HuH-7.5 (cell line): ENCODE data around the gene ZCCHC14.
"Not testable (repeated sequence)": the region's sequence is repeated elsewhere in the genome, so short reads cannot be mapped to it uniquely, and the experiment has no call there.

ENCODE experiments used
- DNase-seq: peaks from one replicate; pipeline ENCODE4 v3.0.0; 2011; ENCODE audit warnings: low spot score

ZCCHC14 gene

DNA sequence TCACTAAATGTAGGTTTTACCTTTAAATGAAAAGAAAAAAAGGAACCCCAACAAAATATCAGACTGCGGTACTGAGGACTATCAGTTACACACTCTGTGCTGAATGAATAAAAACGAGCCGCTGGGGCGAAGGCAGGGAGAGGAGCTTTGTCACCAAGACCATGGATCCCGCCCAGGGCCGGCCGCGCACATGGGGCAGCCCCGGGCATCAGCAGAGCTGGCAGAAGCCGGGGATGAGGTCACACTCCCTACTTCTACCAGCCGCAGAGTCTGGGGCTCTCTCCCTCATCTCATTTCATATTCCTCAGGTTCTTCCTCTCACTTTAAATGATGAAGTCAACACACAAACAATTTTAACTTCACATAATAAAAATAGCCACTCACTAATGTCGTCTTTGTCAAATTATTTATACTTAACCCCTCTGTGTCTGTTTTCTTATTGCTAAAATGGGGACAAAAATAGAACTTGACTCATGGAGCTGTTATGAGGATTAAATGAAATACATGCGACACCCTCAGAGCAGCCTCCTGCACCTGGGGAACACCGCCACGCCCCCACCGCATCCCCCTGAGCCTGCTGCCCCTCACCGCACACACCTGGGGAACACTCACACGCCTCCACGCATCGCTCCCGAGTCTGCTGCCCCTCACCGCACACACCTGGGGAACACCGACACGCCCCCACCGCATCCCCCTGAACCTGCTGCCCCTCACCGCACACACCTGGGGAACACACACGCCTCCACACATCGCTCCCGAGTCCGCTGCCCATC lies 15.4 kb downstream of the ZCCHC14 start:
- not testable (repeated sequence) for DNase-seq

DNA sequence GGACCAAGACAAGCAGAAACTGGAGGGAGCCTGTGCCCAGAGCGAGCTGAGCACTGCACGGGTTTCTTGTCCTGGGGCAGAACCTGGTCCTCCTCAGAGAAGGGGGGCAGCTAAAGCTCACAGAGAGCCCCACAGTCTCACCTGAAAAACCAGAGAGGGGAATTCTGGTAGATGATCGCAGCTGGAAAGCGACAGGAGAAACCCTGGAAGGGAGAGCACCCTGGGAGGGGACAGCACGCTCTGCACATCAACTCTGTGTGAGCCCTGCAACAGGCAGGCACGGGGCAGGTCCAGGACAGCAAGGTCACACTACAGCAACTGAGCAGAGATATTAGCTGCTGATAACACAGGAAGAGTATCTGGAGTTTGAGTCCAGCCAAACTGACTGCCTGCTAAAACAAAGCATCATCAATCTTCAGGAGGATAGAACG lies 18.2 kb downstream of the ZCCHC14 start:
- DNase-seq = peak; percentile 55

DNA sequence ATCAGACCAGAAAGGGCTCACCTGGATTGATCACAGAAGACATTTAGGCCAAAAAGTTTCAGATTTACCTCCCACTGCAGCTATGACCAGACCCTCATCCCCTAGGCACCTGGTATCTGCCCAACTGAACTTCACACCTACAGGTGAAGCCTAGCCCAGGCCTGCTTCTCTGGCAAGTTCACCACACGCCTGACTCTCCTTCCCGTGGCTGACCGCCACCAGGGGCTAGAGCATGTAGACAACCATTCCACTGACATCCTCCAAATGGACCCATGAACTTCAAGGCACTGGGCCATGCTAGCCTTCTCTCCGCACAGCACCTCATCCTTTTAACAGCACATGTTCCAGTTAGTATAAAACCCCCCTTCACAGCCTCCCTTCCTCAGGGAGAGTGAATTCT lies 18.8 kb downstream of the ZCCHC14 start:
- no peak for DNase-seq

DNA sequence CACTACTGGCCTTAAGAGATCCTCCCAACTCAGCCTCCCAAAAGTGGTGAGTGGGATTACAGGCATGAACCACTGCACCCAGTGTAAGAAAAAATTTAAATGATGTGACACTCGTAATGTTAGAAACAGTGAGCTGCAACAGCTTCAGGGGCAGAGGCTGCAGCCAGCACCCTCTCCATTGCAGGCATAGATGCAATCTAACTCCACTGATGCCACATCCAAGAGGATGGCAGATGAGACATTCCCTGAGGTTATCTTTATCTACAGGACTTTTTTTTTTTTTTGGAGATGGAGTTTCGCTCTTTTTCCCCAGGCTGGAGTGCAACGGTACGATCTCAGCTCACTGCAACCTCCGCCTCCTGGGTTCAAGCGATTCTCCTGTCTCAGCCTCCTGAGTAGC lies 19.9 kb downstream of the ZCCHC14 start:
- DNase-seq = no peak

DNA sequence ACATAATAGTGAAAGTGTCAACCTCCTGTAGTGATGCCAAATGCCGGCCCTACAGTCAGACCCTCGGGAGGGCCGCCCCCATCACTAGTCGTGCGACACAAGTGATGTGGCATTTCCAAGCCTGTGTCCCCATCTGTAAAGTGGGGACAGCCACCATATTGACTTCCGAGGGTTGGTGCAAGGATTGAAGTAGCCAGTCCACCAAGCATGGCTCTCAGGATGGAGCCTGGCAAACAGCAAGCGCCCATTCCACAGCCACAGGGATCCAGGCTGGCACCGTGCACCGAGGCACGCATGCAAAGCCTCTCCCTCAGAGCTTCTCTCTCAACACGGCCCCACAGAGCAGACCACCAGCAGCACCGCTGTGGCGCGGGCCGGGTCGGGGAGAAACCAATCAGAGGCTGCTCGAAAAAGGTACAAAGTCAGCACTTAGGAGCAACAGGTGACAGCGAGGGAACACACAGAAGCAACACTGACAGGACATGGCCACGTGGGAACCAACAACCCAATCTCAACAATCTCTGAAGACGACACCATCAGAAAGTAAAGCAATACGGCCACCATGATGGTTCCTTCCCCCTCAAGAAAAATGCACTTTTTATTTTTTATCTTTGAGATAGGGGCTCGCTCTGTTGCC lies 20.6 kb downstream of the ZCCHC14 start:
- DNase-seq = no peak

DNA sequence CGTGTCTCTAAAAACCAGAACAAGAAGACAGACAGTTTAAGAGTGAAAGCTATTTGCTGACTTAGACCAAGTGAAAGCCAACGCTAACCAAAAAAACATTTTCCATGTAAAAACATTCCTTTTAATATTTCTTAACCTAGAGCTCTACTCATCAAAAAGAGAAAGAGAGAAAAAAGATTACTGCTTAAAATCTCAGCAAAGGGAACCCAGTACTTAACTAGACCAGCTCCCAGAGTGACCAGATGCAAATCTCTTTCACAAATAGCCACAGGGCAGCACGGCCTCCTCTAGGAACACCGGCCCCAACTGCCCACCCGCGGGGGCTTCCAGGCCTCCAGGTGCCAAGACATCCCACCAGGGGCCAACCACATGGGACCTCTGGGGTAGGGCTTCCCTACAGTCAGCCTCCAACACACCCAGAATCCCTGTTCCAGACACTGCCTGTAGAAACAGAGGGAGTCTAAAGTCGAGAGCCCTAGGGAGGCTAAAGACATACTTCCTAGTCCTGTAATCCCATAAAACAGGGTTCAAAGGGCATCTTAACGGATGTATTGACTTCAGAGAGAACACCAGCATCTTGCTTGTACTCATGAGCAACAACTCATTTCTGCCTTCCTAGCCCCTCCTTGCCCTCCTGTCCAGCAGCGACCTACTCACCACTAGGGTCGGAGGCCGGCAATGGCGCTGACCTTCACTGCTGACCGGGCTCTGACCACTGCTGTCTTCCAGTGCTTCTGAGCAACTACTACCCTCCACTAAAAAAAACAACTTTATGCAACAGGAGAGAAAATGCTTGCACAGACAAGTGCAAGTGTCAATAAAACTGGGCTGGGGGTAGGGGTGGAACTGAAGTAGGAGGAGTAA lies 21.3 kb downstream of the ZCCHC14 start:
- peak; percentile 66 for DNase-seq

DNA sequence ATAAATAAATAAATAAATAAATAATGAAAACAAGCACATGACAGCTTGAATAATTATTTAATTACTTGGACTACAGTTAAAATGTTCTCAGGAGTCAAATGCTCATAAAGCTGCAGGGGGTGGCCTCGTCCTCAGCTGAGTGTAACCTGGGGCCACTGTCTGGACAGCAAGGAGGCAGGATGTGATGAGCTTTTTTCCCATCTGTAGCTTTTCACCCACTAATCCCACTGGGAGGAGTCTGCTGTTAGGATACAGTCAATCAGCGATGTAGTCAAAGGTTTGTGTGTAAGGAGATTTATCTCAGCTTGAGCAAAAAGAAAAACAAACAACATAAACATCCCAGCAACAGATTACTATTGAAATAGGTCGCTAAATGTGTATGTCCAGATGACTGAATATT lies 22.5 kb downstream of the ZCCHC14 start:
- DNase-seq = no peak

DNA sequence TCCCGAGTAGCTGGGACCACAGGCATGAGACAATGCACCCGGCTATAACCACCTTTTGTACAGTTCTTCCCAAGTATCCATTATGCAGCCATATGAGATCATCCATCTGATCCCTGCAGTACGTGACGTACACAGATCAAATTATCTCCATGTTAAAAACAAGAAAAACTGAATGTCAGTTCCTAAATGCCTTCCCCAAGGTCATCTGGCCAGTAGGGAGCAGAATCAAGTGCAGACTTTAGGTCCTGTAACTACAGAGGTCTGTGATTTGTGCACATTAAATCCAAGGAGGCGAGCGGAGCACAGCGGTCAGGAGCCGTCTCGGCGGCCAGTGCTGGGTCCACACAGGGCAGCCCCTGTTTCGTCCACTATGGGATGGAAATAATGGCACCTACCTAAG lies 23.7 kb downstream of the ZCCHC14 start:
- DNase-seq = no peak

DNA sequence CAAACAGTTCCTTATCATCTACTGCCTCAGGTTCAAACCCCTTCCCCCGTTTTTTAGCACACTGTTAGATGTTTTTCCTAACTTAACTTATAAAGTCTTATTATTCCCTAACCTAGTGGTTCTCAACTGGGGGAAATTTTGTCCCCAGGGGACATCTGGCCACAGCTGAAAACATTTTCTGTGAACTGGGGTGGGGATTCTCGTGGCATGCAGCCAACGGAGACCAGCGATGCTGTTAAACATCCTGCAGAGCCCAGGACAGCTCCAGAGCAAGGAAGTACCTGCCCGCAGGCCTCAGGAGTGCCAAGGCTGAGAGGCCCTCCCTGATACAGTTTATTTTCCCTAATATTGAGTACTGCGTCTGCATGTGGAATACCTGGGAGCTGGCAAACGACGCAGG lies 24.3 kb downstream of the ZCCHC14 start:
- no peak for DNase-seq

DNA sequence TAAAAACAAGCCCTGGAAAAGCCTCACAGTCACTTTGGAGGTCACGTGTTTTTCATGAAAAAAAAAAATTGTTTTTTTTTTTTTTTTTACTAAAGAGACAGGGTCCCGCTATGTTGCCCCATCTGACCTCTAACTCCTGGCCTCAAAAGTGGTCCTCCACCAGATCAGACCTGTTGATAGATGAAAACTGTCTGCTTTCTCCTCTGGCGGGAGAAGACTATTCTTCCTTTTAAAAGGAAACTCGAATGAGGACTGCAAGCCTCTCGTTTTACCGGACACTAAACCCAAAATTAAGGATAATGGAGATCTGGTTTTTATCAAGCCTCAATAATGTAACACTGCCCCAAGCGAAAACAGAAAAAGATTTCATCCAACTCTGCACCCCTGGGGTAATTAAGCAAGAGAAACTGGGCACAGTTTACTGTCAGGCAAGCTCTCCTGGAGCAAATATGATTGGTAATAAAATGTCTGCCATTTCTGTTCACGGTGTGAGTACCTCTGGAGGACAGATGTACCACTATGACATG lies 25.8 kb downstream of the ZCCHC14 start:
- DNase-seq = no peak

DNA sequence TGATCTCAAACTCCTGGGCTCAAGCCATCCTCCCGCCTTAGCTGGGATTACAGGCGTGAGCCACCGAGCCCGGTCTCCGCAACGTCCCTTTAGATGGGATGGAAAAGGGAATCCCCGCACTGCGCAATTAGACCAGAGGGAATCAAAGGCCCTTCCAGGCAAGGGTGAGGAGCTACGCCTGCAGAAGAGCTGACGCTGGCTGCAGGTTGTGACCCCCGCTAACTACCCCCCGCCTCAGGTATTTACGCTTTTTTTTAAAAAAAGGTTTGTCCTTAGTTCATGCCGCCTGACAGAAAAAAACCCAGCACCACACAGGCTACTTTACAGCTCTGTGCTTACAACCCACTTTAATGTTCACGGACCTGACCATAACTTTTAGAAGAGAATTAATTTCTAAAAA lies 26.9 kb downstream of the ZCCHC14 start:
- DNase-seq = no peak

DNA sequence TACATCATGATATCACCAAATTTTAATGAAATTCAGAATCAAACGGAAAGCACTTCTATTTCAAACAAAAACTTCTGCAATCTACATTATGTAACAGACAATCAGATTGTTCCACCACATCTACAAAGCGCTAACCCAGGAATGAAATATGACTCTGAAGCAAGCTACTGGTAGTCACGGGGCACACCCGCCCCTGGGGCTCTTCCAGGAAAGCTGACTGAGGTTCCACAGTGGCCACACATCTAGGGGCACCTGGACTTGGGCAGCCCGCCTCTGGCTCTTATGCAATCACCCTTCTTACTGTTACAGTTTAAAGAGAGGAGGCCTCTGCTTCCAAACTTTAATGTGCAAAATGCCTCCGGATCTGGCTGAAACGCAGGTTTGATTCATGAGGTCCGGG lies 27.5 kb downstream of the ZCCHC14 start:
- no peak for DNase-seq

DNA sequence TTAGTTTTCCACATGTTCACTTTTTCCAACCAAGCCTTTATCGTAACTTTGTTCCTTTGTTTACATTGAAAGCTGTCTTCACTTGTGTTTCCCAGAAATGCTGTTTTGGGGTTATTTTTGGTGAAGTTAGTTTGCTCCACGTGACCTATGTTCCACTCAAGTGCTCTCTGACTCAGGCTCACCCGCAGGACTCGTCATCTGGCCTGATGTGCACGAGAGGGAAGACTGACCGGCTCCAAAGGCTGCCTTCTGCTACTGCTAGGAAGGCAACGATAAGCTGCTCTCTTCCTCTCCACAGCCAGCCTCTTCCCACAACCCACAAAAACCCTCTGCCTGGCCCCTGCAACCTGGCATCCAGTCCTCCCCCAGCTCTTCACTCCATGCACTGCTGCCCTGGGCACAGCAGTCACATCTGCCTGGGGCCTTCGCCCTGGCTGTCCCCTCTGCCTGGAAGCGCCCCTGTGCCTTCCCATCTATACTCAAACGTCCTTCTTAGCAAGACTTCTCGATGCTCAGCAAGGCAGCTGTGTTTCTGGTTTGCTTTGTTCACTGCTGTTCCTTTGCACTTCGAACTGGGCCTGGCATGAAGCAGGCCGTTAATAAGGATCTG lies 28.0 kb downstream of the ZCCHC14 start:
- no peak for DNase-seq

DNA sequence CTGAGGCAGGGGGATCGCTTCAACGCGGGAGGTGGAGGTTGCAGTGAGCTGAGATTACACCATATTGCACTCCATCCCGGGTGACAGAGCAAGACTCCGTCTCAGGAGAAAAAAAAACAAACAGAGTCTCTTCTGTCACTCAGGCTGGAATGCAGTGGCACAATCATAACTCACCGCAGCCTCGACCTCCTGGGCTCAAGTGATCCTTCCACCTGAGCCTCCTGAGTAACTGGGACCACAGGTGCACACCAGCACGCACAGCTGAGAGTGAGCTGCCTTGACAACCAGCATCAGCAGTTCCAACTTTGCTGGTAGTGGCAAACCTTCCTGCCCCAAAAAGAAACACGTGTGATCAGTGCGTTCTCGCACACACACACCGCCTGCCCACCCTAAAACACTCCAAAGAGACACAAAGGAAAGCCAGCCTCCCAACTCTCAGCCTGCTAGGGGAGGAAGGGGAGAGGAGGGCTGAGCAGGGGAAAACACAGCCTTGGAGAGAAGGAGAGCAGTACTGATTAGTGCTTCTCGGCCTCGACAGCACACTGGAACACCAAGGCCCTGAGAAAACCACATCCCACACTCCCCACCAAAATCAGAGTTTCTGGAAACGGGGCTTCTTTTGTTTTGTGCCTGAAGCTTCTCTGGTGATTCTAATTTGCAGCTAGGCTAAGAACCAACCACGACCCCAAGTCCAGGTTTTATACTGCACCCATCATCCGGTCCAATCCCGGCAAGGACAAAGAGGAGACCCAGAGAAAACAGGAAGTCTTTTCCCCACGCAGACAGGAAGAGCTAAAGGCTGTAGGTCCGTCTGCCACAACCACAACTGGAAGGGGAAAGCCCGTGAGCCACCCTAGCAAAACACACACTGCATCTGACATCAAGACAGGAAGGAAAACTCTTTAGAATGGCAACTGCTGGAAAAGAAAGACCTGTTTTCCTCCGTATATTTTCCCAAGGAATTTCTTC lies 28.8 kb downstream of the ZCCHC14 start:
- DNase-seq = no peak

DNA sequence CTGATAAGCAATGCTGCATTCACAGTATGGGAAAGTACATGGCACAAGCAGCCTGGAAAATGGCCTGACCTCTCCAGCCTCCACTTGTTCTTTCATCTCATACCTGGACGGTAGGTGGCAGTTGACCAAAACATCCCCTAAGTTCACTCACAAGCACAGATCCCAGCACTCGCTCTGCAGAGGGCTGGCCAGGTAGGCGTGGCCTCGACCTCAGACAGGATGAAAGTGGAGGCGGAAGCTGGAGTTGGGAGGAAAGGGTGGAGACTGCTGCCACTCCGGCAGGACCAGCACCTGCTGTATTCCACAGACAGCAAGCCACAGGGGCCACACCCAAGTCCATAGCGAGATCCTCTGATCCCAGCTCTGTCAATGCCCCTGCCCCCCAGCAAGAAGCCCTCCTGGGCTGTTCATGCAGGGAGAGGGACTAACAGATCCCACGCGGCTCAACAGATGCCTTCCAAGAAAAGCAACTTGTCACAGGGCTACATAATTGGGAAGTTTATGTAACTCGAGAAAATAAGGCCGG lies 31.3 kb downstream of the ZCCHC14 start:
- peak; percentile 99 for DNase-seq

DNA sequence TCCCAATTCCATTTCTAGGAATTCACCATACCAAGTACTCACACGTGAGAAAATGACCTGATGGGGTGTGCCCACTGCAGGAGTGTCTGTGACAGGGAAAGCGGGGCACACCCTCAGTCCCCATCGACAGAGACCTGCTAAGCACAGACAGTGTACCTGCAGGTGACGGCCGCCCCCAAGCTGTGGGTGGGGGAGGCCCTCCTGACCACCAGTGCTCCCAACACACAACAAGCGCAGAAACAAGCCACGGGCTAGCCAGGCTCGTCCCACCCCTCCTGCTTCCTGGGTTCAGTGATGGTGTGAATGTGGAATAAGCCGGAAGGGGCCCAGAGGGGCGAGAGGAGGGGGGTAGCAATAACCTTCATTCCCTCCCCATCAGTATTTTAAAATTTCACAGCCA lies 31.9 kb downstream of the ZCCHC14 start:
- DNase-seq = no peak

DNA sequence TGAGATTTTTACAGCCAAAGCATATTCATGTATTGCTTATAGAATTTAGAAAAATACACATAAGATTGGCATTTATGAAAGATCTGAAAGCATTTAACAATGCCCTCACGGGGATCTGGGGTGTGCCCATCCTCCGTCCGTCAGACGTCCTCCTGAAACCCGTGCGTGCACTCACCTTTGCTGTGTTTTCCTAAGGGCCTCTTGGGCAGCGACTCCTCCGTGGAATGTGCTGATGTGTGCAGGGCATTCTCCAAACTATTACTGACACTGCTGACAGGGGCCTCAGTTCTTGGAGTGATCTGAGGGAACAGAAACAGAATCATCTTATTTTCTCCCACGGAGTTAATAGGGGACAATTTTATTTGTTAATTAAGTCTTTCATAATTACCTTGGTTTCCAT lies 33.0 kb downstream of the ZCCHC14 start:
- DNase-seq = no peak

DNA sequence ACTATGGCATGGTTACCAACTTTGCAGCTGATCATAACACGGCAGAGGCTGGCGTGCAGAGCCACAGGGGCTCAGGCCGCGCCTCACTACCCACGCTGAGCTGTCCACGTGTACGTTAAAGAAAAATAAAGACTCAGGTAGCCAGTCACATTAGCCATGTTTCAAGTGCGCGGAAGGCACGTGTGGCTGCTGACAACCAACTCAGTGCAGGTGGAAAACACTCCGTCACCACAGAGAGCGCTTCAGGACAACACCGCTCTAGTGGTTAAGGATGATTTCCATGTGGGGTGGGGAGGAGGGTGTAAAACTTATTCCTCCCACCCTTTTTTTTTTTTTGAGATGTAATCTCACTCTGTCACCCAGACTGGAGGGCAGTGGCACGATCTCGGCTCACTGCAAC lies 33.8 kb downstream of the ZCCHC14 start:
- DNase-seq = no peak

DNA sequence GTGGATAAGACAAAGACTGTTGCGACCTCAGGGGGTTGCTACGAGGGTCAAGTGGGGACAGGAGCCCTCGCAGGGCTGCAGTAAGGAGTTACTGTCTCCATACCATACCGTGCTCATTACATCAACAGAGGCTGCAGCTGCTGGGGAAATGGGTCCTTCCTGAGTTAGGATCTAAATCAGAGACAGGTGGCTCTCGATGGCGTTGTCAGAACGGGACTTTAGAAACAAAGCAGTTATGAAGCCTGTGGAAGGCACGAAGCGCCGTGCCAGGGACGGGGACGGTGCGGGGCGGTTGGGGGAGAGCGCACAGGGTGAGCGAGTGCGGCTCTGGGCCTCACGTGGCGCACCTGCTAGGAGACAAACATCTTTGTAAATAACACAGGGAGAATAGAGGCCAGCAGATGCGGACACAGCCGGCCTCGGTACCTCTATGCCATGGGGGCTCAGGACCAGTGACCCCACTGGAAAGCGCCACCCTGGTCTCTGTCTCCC lies 34.4 kb downstream of the ZCCHC14 start:
- DNase-seq = no peak

DNA sequence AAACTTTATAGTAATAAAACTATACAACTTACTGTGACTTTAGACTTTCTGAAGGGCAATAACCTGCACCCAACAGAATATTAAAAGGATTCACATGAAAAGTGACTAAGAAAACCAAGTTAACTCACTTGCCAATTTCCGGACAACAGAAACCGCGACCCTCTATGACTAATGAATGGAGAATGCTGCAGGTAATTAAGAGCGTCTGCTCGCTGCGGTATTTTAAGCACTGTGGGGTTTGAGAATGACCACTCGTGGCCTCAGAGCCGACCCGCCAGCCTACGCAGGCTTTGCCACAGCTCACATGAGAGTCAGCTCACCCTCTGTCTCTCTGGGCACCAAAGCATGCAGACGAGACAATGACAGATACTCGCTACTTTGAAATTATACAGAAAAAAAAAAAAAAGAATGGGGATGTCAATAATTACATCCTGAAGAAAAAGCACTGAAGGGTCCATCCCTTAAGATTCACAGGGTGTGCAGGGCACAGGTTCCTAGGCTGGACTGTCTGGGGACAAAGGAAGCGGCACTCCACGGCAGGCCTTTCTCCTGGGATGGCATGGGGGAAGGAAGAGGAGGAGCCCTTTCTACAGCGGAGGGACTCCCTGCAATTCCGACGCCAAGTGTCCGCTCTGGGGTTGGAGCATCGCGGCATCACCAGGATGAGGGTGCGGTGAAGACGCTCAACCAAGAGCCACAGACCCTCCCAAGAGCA lies 35.0 kb downstream of the ZCCHC14 start:
- DNase-seq = no peak
